ENCODE data around the gene SPTB. TPM values are rescaled to one million over a fixed set of nuclear protein-coding genes. Genes with fewer than 3 reads are reported as not detected.
A peak's percentile ranks its signal among the peaks of the same experiment; 100 is the strongest.
"Not testable (repeated sequence)": the region's sequence is repeated elsewhere in the genome, so short reads cannot be mapped to it uniquely, and the experiment has no call there.

Gene SPTB
- total RNA-seq, 2 donors from 2014 or later = 5.6 to 9.9 TPM

- no peak overlapping the region for H3K4me3 ChIP-seq
- peaks cover 39 to 64% of the 10 kb centered on the region in 2 donors for H3K4me1 ChIP-seq (ENCODE audit: control insufficient read depth in 1 of 2, low read depth in 2 of 2)
- H3K27ac ChIP-seq = peak overlapping the region; percentile 86 to 92
- no peak for ATAC-seq (ENCODE audit: insufficient number of reproducible peaks, low FRiP score, low read depth)
- no peaks in the 10 kb centered on the region for H3K36me3 ChIP-seq
- no peaks in the 10 kb centered on the region for H3K9me3 ChIP-seq
- no peaks in the 10 kb centered on the region for H3K27me3 ChIP-seq (replicated peaks; ENCODE audit: insufficient read depth)
- TF ChIP-seq CTCF (IDR thresholded peaks at IDR 0.05) = no peak
- no peak for DNase-seq (ENCODE audit: low spot score)
Observed at GRCh38 chr14:64808449-64808848, 71.3 kb downstream of the SPTB start.

- Histone ChIP-seq H3K36me3 (no peaks in the 10 kb centered on the region), H3K27ac (peak overlapping the region; percentile 86 to 92), H3K4me3 (no peak overlapping the region), H3K27me3 (replicated peaks; ENCODE audit: insufficient read depth) (no peaks in the 10 kb centered on the region), H3K4me1 (ENCODE audit: control insufficient read depth in 1 of 2, low read depth in 2 of 2) (peaks cover 37 to 60% of the 10 kb centered on the region in 2 donors), H3K9me3 (no peaks in the 10 kb centered on the region)
- DNase-seq (ENCODE audit: low spot score) = no peak
- ATAC-seq (ENCODE audit: insufficient number of reproducible peaks, low FRiP score, low read depth) = no peak
- TF ChIP-seq CTCF (IDR thresholded peaks at IDR 0.05) = no peak
Observed at GRCh38 chr14:64807551-64807950, 72.2 kb downstream of the SPTB start.

- Histone ChIP-seq H3K4me1 (ENCODE audit: control insufficient read depth in 1 of 2, low read depth in 2 of 2) (peaks cover 31 to 54% of the 10 kb centered on the region in 2 donors), H3K27me3 (replicated peaks; ENCODE audit: insufficient read depth) (no peaks in the 10 kb centered on the region), H3K9me3 (no peaks in the 10 kb centered on the region), H3K4me3 (peak overlapping the region; percentile 28), H3K27ac (peak overlapping the region; percentile 86 to 92), H3K36me3 (no peaks in the 10 kb centered on the region)
- DNase-seq (ENCODE audit: low spot score) (no peak), ATAC-seq (ENCODE audit: insufficient number of reproducible peaks, low FRiP score, low read depth) (no peak)
- no peak for TF ChIP-seq CTCF (IDR thresholded peaks at IDR 0.05)
Observed at GRCh38 chr14:64806862-64807495, 72.7 kb downstream of the SPTB start.

GRCh38 chr14:64806202-64806861 is 73.4 kb downstream of the SPTB start:
- ATAC-seq (ENCODE audit: insufficient number of reproducible peaks, low FRiP score, low read depth) (peak; percentile 84), DNase-seq (ENCODE audit: low spot score) (peak; percentile 60)
- no peaks in the 10 kb centered on the region for H3K36me3 ChIP-seq
- H3K4me1 ChIP-seq (ENCODE audit: control insufficient read depth in 1 of 2, low read depth in 2 of 2) = peaks cover 28 to 51% of the 10 kb centered on the region in 2 donors
- no peaks in the 10 kb centered on the region for H3K27me3 ChIP-seq (replicated peaks; ENCODE audit: insufficient read depth)
- H3K27ac ChIP-seq = peak overlapping the region; percentile 86 to 92
- H3K9me3 ChIP-seq = no peaks in the 10 kb centered on the region
- TF ChIP-seq CTCF (IDR thresholded peaks at IDR 0.05) = no peak
- peak overlapping the region; percentile 28 for H3K4me3 ChIP-seq

GRCh38 chr14:64805646-64806045 is 74.1 kb downstream of the SPTB start:
- Histone ChIP-seq H3K4me1 (ENCODE audit: control insufficient read depth in 1 of 2, low read depth in 2 of 2) (peaks cover 22 to 44% of the 10 kb centered on the region in 2 donors), H3K27ac (peak overlapping the region; percentile 86 to 92), H3K4me3 (peak overlapping the region; percentile 28)
- H3K27me3 ChIP-seq (replicated peaks; ENCODE audit: insufficient read depth); ATAC-seq (ENCODE audit: insufficient number of reproducible peaks, low FRiP score, low read depth); H3K9me3 ChIP-seq; DNase-seq (ENCODE audit: low spot score); H3K36me3 ChIP-seq: not testable (repeated sequence)

All from thoracic aorta (tissue), 2 donors.